GM18519 (cell line): ENCODE measurements around the gene GASK1A.
"Not testable (repeated sequence)": the region's sequence is repeated elsewhere in the genome, so short reads cannot be mapped to it uniquely, and the experiment has no call there.

Experiments used
- ATAC-seq: cut with Tn5 transposase; IDR thresholded peaks from one replicate; pipeline ENCODE4 v1.9.1; 2021; ENCODE audit warnings: mild to moderate bottlenecking, moderate library complexity; ENCODE audit not compliant: unreplicated experiment, low FRiP score

Gene GASK1A

GRCh38 chr3:43030162-43030935, 51.2 kb downstream of the GASK1A start:
- no peak for ATAC-seq

- no peak for ATAC-seq
These were observed 52.4 kb downstream of the GASK1A start for GRCh38 chr3:43031485-43031884.

GRCh38 chr3:43031889-43032545, 52.9 kb downstream of the GASK1A start:
- ATAC-seq = no peak

- no peak for ATAC-seq
These were observed 53.8 kb downstream of the GASK1A start for GRCh38 chr3:43032646-43033628.

GRCh38 chr3:43034200-43034599, 55.1 kb downstream of the GASK1A start:
- no peak for ATAC-seq

GRCh38 chr3:43034911-43035310, 55.8 kb downstream of the GASK1A start:
- ATAC-seq = no peak

- ATAC-seq = no peak
These were observed 56.8 kb downstream of the GASK1A start for GRCh38 chr3:43035801-43036365.

GRCh38 chr3:43036621-43037423, 57.7 kb downstream of the GASK1A start:
- ATAC-seq = no peak

GRCh38 chr3:43038010-43038409, 58.9 kb downstream of the GASK1A start:
- ATAC-seq = no peak

GRCh38 chr3:43041517-43041916, 62.4 kb downstream of the GASK1A start:
- ATAC-seq = no peak

- no peak for ATAC-seq
These were observed 64.1 kb downstream of the GASK1A start for GRCh38 chr3:43043071-43043766.

GRCh38 chr3:43043793-43044192, 64.7 kb downstream of the GASK1A start:
- no peak for ATAC-seq

GRCh38 chr3:43045079-43045478, 66.0 kb downstream of the GASK1A start:
- ATAC-seq = not testable (repeated sequence)

GRCh38 chr3:43046583-43046982, 67.5 kb downstream of the GASK1A start:
- ATAC-seq = no peak

- no peak for ATAC-seq
These were observed 69.4 kb downstream of the GASK1A start for GRCh38 chr3:43048470-43048869.

GRCh38 chr3:43053291-43053690, 74.2 kb downstream of the GASK1A start:
- no peak for ATAC-seq

GRCh38 chr3:43054754-43055153, 75.6 kb downstream of the GASK1A start:
- no peak for ATAC-seq

- ATAC-seq = no peak
These were observed 76.3 kb downstream of the GASK1A start for GRCh38 chr3:43055393-43055792.
